IMR-90 (cell line): Measurements from ENCODE around the gene SLC66A2. TPM values are rescaled to one million over a fixed set of nuclear protein-coding genes. Genes with fewer than 3 reads are reported as not detected.

Source experiments
- ATAC-seq: fragments of 200-7000 bp; cut with Tn5 transposase; 2 replicates; pipeline ENCODE4 v1.9.1; 2020; ENCODE audit warnings: low read depth, mild to moderate bottlenecking, moderate library complexity
- BruUV-seq: library from RNA; stranded (reverse); fragments of 400-500 nt; replicated peaks from 2 replicates; lab custom pipeline; 2021; lab: Mats Ljungman, UMichigan
- CTCF ChIA-PET: fragments of 300-600 bp; formaldehyde crosslinking; extraction: SDS; loops from one replicate; lab custom pipeline; 2021; ENCODE audit warnings: antibody characterized with exemption; lab: Yijun Ruan, JAX
- POLR2A ChIA-PET: fragments of 300-600 bp; sonication (Branson Sonifier 250); formaldehyde crosslinking; loops from one replicate; lab custom pipeline; 2022; ENCODE audit warnings: antibody characterized with exemption; ENCODE audit not compliant: unreplicated experiment; lab: Charles Lee
- DNase-seq: peaks from one replicate; pipeline ENCODE4 v3.0.0; 2013
- H2AFZ ChIP-seq: replicated peaks from 2 replicates; pipeline ENCODE3; 2013; ENCODE audit warnings: low read length, mild to moderate bottlenecking; ENCODE audit not compliant: poor library complexity
- H2AK5ac ChIP-seq: 2 replicates; pipeline ENCODE4 v1.6.1; 2013; ENCODE audit warnings: low read depth, low read length, inconsistent platforms
- H2AK9ac ChIP-seq: replicated peaks from 2 replicates; pipeline ENCODE3; 2013; ENCODE audit warnings: mild to moderate bottlenecking, low read depth, low read length, moderate library complexity; ENCODE audit not compliant: poor library complexity
- H2BK120ac ChIP-seq: 2 replicates; pipeline ENCODE4 v1.6.1; 2013; ENCODE audit warnings: low read depth, low read length, inconsistent platforms
- H2BK15ac ChIP-seq: 3 replicates; pipeline ENCODE4 v1.6.1; 2013; ENCODE audit warnings: low read depth, low read length, inconsistent platforms
- H2BK20ac ChIP-seq: 2 replicates; pipeline ENCODE4 v1.6.1; 2013; ENCODE audit warnings: low read depth, mild to moderate bottlenecking, inconsistent platforms, low read length, moderate library complexity
- H2BK5ac ChIP-seq: 2 replicates; pipeline ENCODE4 v1.6.1; 2013; ENCODE audit warnings: mild to moderate bottlenecking, low read depth, low read length, inconsistent platforms; ENCODE audit not compliant: poor library complexity, severe bottlenecking
- H3K14ac ChIP-seq: replicated peaks from 2 replicates; pipeline ENCODE4 v1.6.1; 2013; ENCODE audit warnings: low read depth, low read length, inconsistent platforms
- H3K18ac ChIP-seq: 2 replicates; pipeline ENCODE4 v1.6.1; 2013; ENCODE audit warnings: low read depth, low read length, control low read depth
- H3K23ac ChIP-seq: 2 replicates; pipeline ENCODE4 v1.6.1; 2013; ENCODE audit warnings: low read depth, low read length, inconsistent platforms
- H3K27ac ChIP-seq: 2 replicates; pipeline ENCODE4 v1.5.1; 2013; ENCODE audit warnings: mild to moderate bottlenecking, control low read depth, low read length; ENCODE audit not compliant: insufficient read depth
- H3K27me3 ChIP-seq: 2 replicates; pipeline ENCODE4 v1.6.1; 2013; ENCODE audit warnings: low read length; ENCODE audit not compliant: control insufficient read depth, insufficient read depth
- H3K36me3 ChIP-seq: 2 replicates; pipeline ENCODE4 v1.6.1; 2013; ENCODE audit warnings: low read length, mixed read lengths; ENCODE audit not compliant: control insufficient read depth, insufficient read depth
- H3K4ac ChIP-seq: 2 replicates; pipeline ENCODE4 v1.6.1; 2013; ENCODE audit warnings: low read depth, low read length, inconsistent platforms
- H3K4me1 ChIP-seq: 2 replicates; pipeline ENCODE4 v1.6.1; 2013; ENCODE audit warnings: low read length, mixed read lengths; ENCODE audit not compliant: control insufficient read depth, insufficient read depth
- H3K4me2 ChIP-seq: 2 replicates; pipeline ENCODE4 v1.6.1; 2013; ENCODE audit warnings: low read depth, mild to moderate bottlenecking, control low read depth, low read length, moderate library complexity
- H3K4me3 ChIP-seq: 2 replicates; pipeline ENCODE4 v1.5.1; 2013; ENCODE audit warnings: low read depth, mild to moderate bottlenecking, control low read depth, low read length, moderate library complexity; ENCODE audit not compliant: insufficient read depth
- H3K56ac ChIP-seq: 2 replicates; pipeline ENCODE4 v1.6.1; 2013; ENCODE audit warnings: low read length, inconsistent platforms; ENCODE audit not compliant: insufficient read depth; ENCODE audit errors: extremely low read depth
- H3K79me1 ChIP-seq, 2 experiments: 2 replicates each; pipeline ENCODE4 v1.6.1; 2013; ENCODE audit warnings: low read length in 2 of 2, inconsistent platforms in 1 of 2, low read depth in 1 of 2
- H3K9ac ChIP-seq: 2 replicates; pipeline ENCODE4 v1.6.1; 2013; ENCODE audit warnings: low read depth, low read length, control low read depth
- H3K9me1 ChIP-seq: 2 replicates; pipeline ENCODE4 v1.6.1; 2013; ENCODE audit warnings: low read length, inconsistent platforms; ENCODE audit not compliant: insufficient read depth
- H3K9me3 ChIP-seq: 2 replicates; pipeline ENCODE4 v1.6.1; 2013; ENCODE audit warnings: low read length; ENCODE audit not compliant: control insufficient read depth, insufficient read depth
- H4K20me1 ChIP-seq: 2 replicates; pipeline ENCODE4 v1.6.1; 2013; ENCODE audit warnings: low read length, inconsistent platforms; ENCODE audit not compliant: insufficient read depth
- H4K5ac ChIP-seq: 2 replicates; pipeline ENCODE4 v1.6.1; 2013; ENCODE audit warnings: mild to moderate bottlenecking, low read depth, low read length, control low read depth
- H4K8ac ChIP-seq, 2 experiments: 2 replicates each; pipeline ENCODE4 v1.6.1; 2013; ENCODE audit warnings: low read depth in 2 of 2, low read length in 2 of 2, control low read depth in 1 of 2, inconsistent platforms in 1 of 2
- H4K91ac ChIP-seq: 2 replicates; pipeline ENCODE4 v1.6.1; 2013; ENCODE audit warnings: low read depth, low read length, inconsistent platforms; ENCODE audit not compliant: insufficient read depth
- CHD1 ChIP-seq: IDR thresholded peaks from 2 replicates; pipeline ENCODE4 v1.6.1; 2012; ENCODE audit warnings: low read depth, low read length, improper control_type of control experiment
- FOS ChIP-seq: fragments of 150-350 bp; IDR thresholded peaks from 2 replicates; pipeline ENCODE4 v1.6.1; 2016; ENCODE audit warnings: low read depth, low read length
- MAZ ChIP-seq: IDR thresholded peaks from 2 replicates; pipeline ENCODE4 v1.6.1; 2012; ENCODE audit warnings: low read depth, mild to moderate bottlenecking, low read length, improper control_type of control experiment, moderate library complexity, borderline replicate concordance
- NFE2L2 ChIP-seq: fragments of 150-350 bp; IDR thresholded peaks from 2 replicates; pipeline ENCODE4 v1.6.1; 2016; ENCODE audit warnings: low read depth, mild to moderate bottlenecking, low read length
- RCOR1 ChIP-seq: IDR thresholded peaks from 2 replicates; pipeline ENCODE4 v1.6.1; 2012; ENCODE audit warnings: mild to moderate bottlenecking, low read length, improper control_type of control experiment; ENCODE audit not compliant: insufficient replicate concordance
- RFX5 ChIP-seq: IDR thresholded peaks from 2 replicates; pipeline ENCODE4 v1.8.0; 2012; ENCODE audit warnings: low read depth, mild to moderate bottlenecking, low read length, moderate library complexity
- SMC3 ChIP-seq: fragments of 150-350 bp; IDR thresholded peaks from 2 replicates; pipeline ENCODE4 v1.6.1; 2016; ENCODE audit warnings: low read depth, mild to moderate bottlenecking, antibody characterized with exemption, low read length, moderate library complexity
- WGBS, 2 experiments: methylation state at CpG; one replicate each; pipeline versions ENCODE4 v1.1.5 to v1.1.7; 2013; ENCODE audit warnings: missing lambda C conversion rate in 2 of 2; ENCODE audit not compliant: insufficient read length in 1 of 2; ENCODE audit errors: extremely low coverage in 2 of 2; 5-methylcytosine and 5-hydroxymethylcytosine counted together
- dilution Hi-C: fragments of 300-500 bp; cut with HindIII; formaldehyde crosslinking; loops from one replicate; pipeline ENCODE4 v1.14.3; 2018; ENCODE audit warnings: low sequenced_read_pairs; ENCODE audit not compliant: unreplicated experiment
- in situ Hi-C: fragments of 300-500 bp; cut with MboI; formaldehyde crosslinking; loops from 3 replicates; pipeline ENCODE4 v1.14.3; 2019; ENCODE audit warnings: low sequenced_read_pairs, inconsistent platforms, mixed read lengths
- intact Hi-C: fragments of 100-400 bp; cut with micrococcal nuclease; formaldehyde crosslinking; loops from 2 replicates; pipeline ENCODE4 v1.10.0; 2022
- polyA plus RNA-seq, 3 experiments: library from polyadenylated mRNA; depleted of rRNA; stranded (reverse); fragments of >200 nt; gene quantifications; 2 replicates each; pipeline ENCODE4 v1.2.3, GENCODE V29; 2012; ENCODE audit warnings: low replicate concordance in 1 of 3
- total RNA-seq: library from RNA; depleted of rRNA; stranded (reverse); fragments of >200 nt; gene quantifications from 2 replicates; pipeline ENCODE4 v1.2.3, GENCODE V29; 2012
- TF ChIP-seq, protein P1 (sequence below): fragments of 150-350 bp; IDR thresholded peaks from 2 replicates; pipeline ENCODE4 v1.6.1; 2016; ENCODE audit warnings: low read depth, mild to moderate bottlenecking, low read length, moderate library complexity, borderline replicate concordance

The SLC66A2 gene
- total and polyA plus RNA-seq, 2 of the 4 experiments (the other 2 are of a cell fraction) = 17.6 to 23.5 TPM

GRCh38 chr18:79958981-79959380, 7.5 kb upstream of the SLC66A2 start:
- Histone ChIP-seq H3K56ac (no peak overlapping the region), H2BK120ac (no peak overlapping the region), H3K9ac (no peak overlapping the region), H3K4ac (no peak overlapping the region), H2BK20ac (no peak overlapping the region), H3K14ac (no peak overlapping the region), H3K18ac (no peak overlapping the region), H2AK5ac (no peak overlapping the region), H2AK9ac (no peak overlapping the region), H3K9me3 (no peaks in the 10 kb centered on the region), H3K4me1 (peaks cover 3% of the 10 kb centered on the region), H3K79me1 (no peaks in the 10 kb centered on the region), H2BK15ac (no peak overlapping the region), H3K23ac (no peak overlapping the region), H3K36me3 (peaks cover 2% of the 10 kb centered on the region; the same call in 1 of the 2 replicates), H3K4me2 (no peak overlapping the region), H3K27ac (no peak overlapping the region), H2AFZ (no peak overlapping the region), H3K4me3 (no peak overlapping the region), H4K91ac (no peak overlapping the region), H3K9me1 (peaks cover 3% of the 10 kb centered on the region; the same call in 1 of the 2 replicates), H4K20me1 (no peaks in the 10 kb centered on the region), H2BK5ac (no peak overlapping the region), H4K8ac (no peak overlapping the region), H4K5ac (no peak overlapping the region), H3K27me3 (no peaks in the 10 kb centered on the region)
- TF ChIP-seq FOS (no peak), RCOR1 (no peak), NFE2L2 (no peak), MAZ (no peak), SMC3 (no peak), RFX5 (no peak), CHD1 (no peak)
- TF ChIP-seq, protein P1, sequence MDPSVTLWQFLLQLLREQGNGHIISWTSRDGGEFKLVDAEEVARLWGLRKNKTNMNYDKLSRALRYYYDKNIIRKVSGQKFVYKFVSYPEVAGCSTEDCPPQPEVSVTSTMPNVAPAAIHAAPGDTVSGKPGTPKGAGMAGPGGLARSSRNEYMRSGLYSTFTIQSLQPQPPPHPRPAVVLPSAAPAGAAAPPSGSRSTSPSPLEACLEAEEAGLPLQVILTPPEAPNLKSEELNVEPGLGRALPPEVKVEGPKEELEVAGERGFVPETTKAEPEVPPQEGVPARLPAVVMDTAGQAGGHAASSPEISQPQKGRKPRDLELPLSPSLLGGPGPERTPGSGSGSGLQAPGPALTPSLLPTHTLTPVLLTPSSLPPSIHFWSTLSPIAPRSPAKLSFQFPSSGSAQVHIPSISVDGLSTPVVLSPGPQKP = no peak
- ATAC-seq (no peak), DNase-seq (no peak)
- dilution Hi-C loops (no loop called here), intact Hi-C loops (no loop called here), in situ Hi-C loops (no loop called here)
- ChIA-PET CTCF (no interaction called here), POLR2A (interaction anchor here (0.6 kb wide), 1 partner anchor 8 kb away, joined by 8 read pairs; no protein-coding TSS in a partner anchor)
- no CpG with 5 or more reads among the region's 2 CpGs for WGBS, 2 experiments
- no TSS peak for BruUV-seq
